ENCODE measurements around the gene KCTD4. TPM values are rescaled to one million over a fixed set of nuclear protein-coding genes. Genes with fewer than 3 reads are reported as not detected.

Gene KCTD4
- total RNA-seq, 4 donors from 2014 or later = 1.3 to 1.9 TPM; not detected in 2

GRCh38 chr13:45242070-45242469, 41.2 kb upstream of the KCTD4 start:
- H3K36me3 ChIP-seq = no peaks in the 10 kb centered on the region
- intact Hi-C loops (cut with DNase I; ENCODE audit: low total_unique reads) = no loop called here
- H3K27ac ChIP-seq = peak overlapping the region; percentile 62 to 82 (median 70)
- H3K27me3 ChIP-seq = no peaks in the 10 kb centered on the region
- H3K4me3 ChIP-seq = peak overlapping the region in 1 of 4 donors; percentile 8
- peak; percentile 33 for DNase-seq
- 14 to 16% methylated on average over 3 of the region's 3 CpGs for WGBS, 2 donors (ENCODE audit: low coverage in 1 of 2)
- H3K9me3 ChIP-seq = no peaks in the 10 kb centered on the region
- TF ChIP-seq CTCF (IDR thresholded peaks at IDR 0.05) (no peak), EP300 (IDR thresholded peaks at IDR 0.05; ENCODE audit: low read depth) (no peak), POLR2AphosphoS5 (IDR thresholded peaks at IDR 0.05) (no peak), POLR2A (IDR thresholded peaks at IDR 0.05) (no peak)
- peaks cover 6 to 30% (median 26%) of the 10 kb centered on the region in 4 donors for H3K4me1 ChIP-seq
- in situ Hi-C loops (cut with MboI; ENCODE audit: low pct_ligation_motif_present in 1 of 4, low pct_unique_long_range_greater_than_20kb in 1 of 4, low sequenced_read_pairs in 3 of 4) = no loop called here

- intact Hi-C loops (cut with DNase I; ENCODE audit: low total_unique reads) = no loop called here
- no peak for DNase-seq
- peaks cover 6 to 44% (median 32%) of the 10 kb centered on the region in 4 donors for H3K4me1 ChIP-seq
- no peak overlapping the region for H3K27ac ChIP-seq
- TF ChIP-seq POLR2AphosphoS5 (IDR thresholded peaks at IDR 0.05) = no peak
- no peak for TF ChIP-seq CTCF (IDR thresholded peaks at IDR 0.05)
- TF ChIP-seq POLR2A (IDR thresholded peaks at IDR 0.05) = no peak
- no peak for TF ChIP-seq EP300 (IDR thresholded peaks at IDR 0.05; ENCODE audit: low read depth)
- no peaks in the 10 kb centered on the region for H3K36me3 ChIP-seq
- H3K9me3 ChIP-seq = no peaks in the 10 kb centered on the region
- in situ Hi-C loops (cut with MboI; ENCODE audit: low pct_ligation_motif_present in 1 of 4, low pct_unique_long_range_greater_than_20kb in 1 of 4, low sequenced_read_pairs in 3 of 4) = no loop called here
- no peaks in the 10 kb centered on the region for H3K27me3 ChIP-seq
- H3K4me3 ChIP-seq = no peak overlapping the region
Measured at GRCh38 chr13:45240143-45240542, 39.3 kb upstream of the KCTD4 start.

- intact Hi-C loops (cut with DNase I; ENCODE audit: low total_unique reads) (no loop called here), in situ Hi-C loops (cut with MboI; ENCODE audit: low pct_ligation_motif_present in 1 of 4, low pct_unique_long_range_greater_than_20kb in 1 of 4, low sequenced_read_pairs in 3 of 4) (no loop called here)
- Histone ChIP-seq H3K27me3 (no peaks in the 10 kb centered on the region), H3K36me3 (no peaks in the 10 kb centered on the region), H3K9me3 (no peaks in the 10 kb centered on the region), H3K4me3 (no peak overlapping the region), H3K4me1 (peaks cover 6 to 38% (median 30%) of the 10 kb centered on the region in 4 donors), H3K27ac (no peak overlapping the region)
- WGBS, 2 donors (ENCODE audit: low coverage in 1 of 2) = 92 to 98% methylated on average over 4 of the region's 4 CpGs
- no peak for TF ChIP-seq CTCF (IDR thresholded peaks at IDR 0.05)
- no peak for TF ChIP-seq EP300 (IDR thresholded peaks at IDR 0.05; ENCODE audit: low read depth)
- TF ChIP-seq POLR2A (IDR thresholded peaks at IDR 0.05) = no peak
- no peak for TF ChIP-seq POLR2AphosphoS5 (IDR thresholded peaks at IDR 0.05)
- no peak for DNase-seq
Measured at GRCh38 chr13:45238945-45239795, 38.3 kb upstream of the KCTD4 start.

GRCh38 chr13:45232591-45232990, 31.7 kb upstream of the KCTD4 start:
- WGBS, 2 donors (ENCODE audit: low coverage in 1 of 2) = 100% methylated on average over 2 of the region's 2 CpGs
- H3K36me3 ChIP-seq = peaks cover 0 to 8% (median 0%) of the 10 kb centered on the region in 4 donors
- no peaks in the 10 kb centered on the region for H3K9me3 ChIP-seq
- TF ChIP-seq CTCF (IDR thresholded peaks at IDR 0.05) (no peak), POLR2A (IDR thresholded peaks at IDR 0.05) (no peak), POLR2AphosphoS5 (IDR thresholded peaks at IDR 0.05) (no peak), EP300 (IDR thresholded peaks at IDR 0.05; ENCODE audit: low read depth) (no peak)
- H3K27ac ChIP-seq = no peak overlapping the region
- intact Hi-C loops (cut with DNase I; ENCODE audit: low total_unique reads) = no loop called here
- H3K27me3 ChIP-seq = no peaks in the 10 kb centered on the region
- in situ Hi-C loops (cut with MboI; ENCODE audit: low pct_ligation_motif_present in 1 of 4, low pct_unique_long_range_greater_than_20kb in 1 of 4, low sequenced_read_pairs in 3 of 4) = no loop called here
- H3K4me1 ChIP-seq = peaks cover 0 to 20% (median 6%) of the 10 kb centered on the region in 4 donors
- DNase-seq = no peak
- no peak overlapping the region for H3K4me3 ChIP-seq
